ENCODE results near the gene RAB11A. TPM values are rescaled to one million over a fixed set of nuclear protein-coding genes. Genes with fewer than 3 reads are reported as not detected.

Gene RAB11A
- total and polyA plus RNA-seq, 9 of the 15 experiments (the other 6 are each of a cell fraction or from before 2014, with no cell fraction given) = 129 to 369 (median 245) TPM

DNA sequence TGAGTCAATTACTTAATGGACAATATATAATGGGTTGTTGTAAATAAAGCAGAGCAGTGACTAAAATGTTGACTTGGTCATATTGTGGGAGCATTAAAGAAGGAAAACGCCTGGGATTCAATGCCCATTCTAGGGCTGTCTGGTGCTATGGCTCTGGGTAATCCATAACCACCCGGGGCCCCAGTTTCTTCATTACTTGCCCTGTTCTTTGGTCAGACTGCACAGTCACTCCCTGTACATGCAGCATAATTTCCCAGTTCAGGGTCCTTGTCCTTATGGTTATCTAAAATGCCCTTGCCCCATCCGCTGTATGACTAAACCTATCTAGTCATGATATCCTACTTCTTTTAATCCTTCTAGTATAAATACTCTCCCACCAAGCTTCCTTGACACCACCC lies 49.7 kb upstream of the RAB11A start (continued):
- TF ChIP-seq ZBTB2 (IDR thresholded peaks at IDR 0.05) (peak; percentile 44; the same call in 1 of the 2 replicates), ADNP (tag; IDR thresholded peaks at IDR 0.05) (no peak), E2F8 (IDR thresholded peaks at IDR 0.05; ENCODE audit: low read depth, partially characterized antibody) (no peak), TRIM24 (IDR thresholded peaks at IDR 0.05) (peak; percentile 46 to 64; a peak in 3 of 4 replicates), BHLHE40 (IDR thresholded peaks at IDR 0.05; ENCODE audit: low read length) (no peak), ZNF551 (CRISPR knock-in tag; IDR thresholded peaks at IDR 0.05) (no peak), RREB1 (CRISPR knock-in tag; IDR thresholded peaks at IDR 0.05) (no peak), NFXL1 (CRISPR knock-in tag; IDR thresholded peaks at IDR 0.05) (no peak), ZNF23 (CRISPR knock-in tag; IDR thresholded peaks at IDR 0.05) (no peak), SIX5 (IDR thresholded peaks at IDR 0.05; ENCODE audit: borderline replicate concordance in 1 of 2, insufficient read depth in 1 of 2, low read depth in 1 of 2, low read length in 2 of 2) (no peak), ETS2 (tag; IDR thresholded peaks at IDR 0.05; ENCODE audit: borderline replicate concordance, poor library complexity, severe bottlenecking) (no peak), HNRNPL (IDR thresholded peaks at IDR 0.05; ENCODE audit: low read depth, low read length) (0 out of 2 replicates have a peak, but pooled peaks have one; percentile 40), MTA1 (IDR thresholded peaks at IDR 0.05; ENCODE audit: borderline replicate concordance) (peak; percentile 21; the same call in 1 of the 2 replicates), ZBTB7A (IDR thresholded peaks at IDR 0.05; ENCODE audit: borderline replicate concordance, control insufficient read depth, low read depth, low read length) (peak; percentile 28; the same call in 1 of the 2 replicates), RBM22 (IDR thresholded peaks at IDR 0.05; ENCODE audit: low read depth, low read length, poor library complexity, severe bottlenecking) (no peak), ZZZ3 (IDR thresholded peaks at IDR 0.05) (no peak), NR1H2 (CRISPR knock-in tag; IDR thresholded peaks at IDR 0.05) (no peak), CC2D1A (IDR thresholded peaks at IDR 0.05) (no peak)
- TF ChIP-seq, protein P1, sequence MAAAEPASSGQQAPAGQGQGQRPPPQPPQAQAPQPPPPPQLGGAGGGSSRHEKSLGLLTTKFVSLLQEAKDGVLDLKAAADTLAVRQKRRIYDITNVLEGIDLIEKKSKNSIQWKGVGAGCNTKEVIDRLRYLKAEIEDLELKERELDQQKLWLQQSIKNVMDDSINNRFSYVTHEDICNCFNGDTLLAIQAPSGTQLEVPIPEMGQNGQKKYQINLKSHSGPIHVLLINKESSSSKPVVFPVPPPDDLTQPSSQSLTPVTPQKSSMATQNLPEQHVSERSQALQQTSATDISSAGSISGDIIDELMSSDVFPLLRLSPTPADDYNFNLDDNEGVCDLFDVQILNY (CRISPR knock-in tag; IDR thresholded peaks at IDR 0.05) = no peak

All from K562 (cell line).